Measurements from ENCODE around the gene ZNF445.
"Not testable (repeated sequence)": the region's sequence is repeated elsewhere in the genome, so short reads cannot be mapped to it uniquely, and the experiment has no call there.

Gene ZNF445

GRCh38 chr3:44474886-44475285, 2.6 kb downstream of the ZNF445 start:
- DNase-seq = not testable (repeated sequence)

- no peak for DNase-seq
Observed at GRCh38 chr3:44470430-44470829, 7.0 kb downstream of the ZNF445 start.

- DNase-seq = no peak
Observed at GRCh38 chr3:44469914-44470313, 7.6 kb downstream of the ZNF445 start.

GRCh38 chr3:44468572-44469520, 8.6 kb downstream of the ZNF445 start:
- no peak for DNase-seq

- DNase-seq = not testable (repeated sequence)
Observed at GRCh38 chr3:44468099-44468537, 9.4 kb downstream of the ZNF445 start.

GRCh38 chr3:44467241-44467640, 10.2 kb downstream of the ZNF445 start:
- no peak for DNase-seq

- not testable (repeated sequence) for DNase-seq
Observed at GRCh38 chr3:44464920-44465319, 12.6 kb downstream of the ZNF445 start.

GRCh38 chr3:44464509-44464908, 13.0 kb downstream of the ZNF445 start:
- no peak for DNase-seq

GRCh38 chr3:44460050-44460449, 17.4 kb downstream of the ZNF445 start:
- not testable (repeated sequence) for DNase-seq

GRCh38 chr3:44455318-44455717, 22.2 kb downstream of the ZNF445 start:
- DNase-seq = no peak

- DNase-seq = no peak
Observed at GRCh38 chr3:44454258-44454657, 23.2 kb downstream of the ZNF445 start.

- no peak for DNase-seq
Observed at GRCh38 chr3:44451441-44451840, 26.0 kb downstream of the ZNF445 start.

- DNase-seq = no peak
Observed at GRCh38 chr3:44446929-44447328, 30.5 kb downstream of the ZNF445 start.

GRCh38 chr3:44445786-44446185, 31.7 kb downstream of the ZNF445 start:
- no peak for DNase-seq

- DNase-seq = no peak
Observed at GRCh38 chr3:44444896-44445691, 32.4 kb downstream of the ZNF445 start.

- no peak for DNase-seq
Observed at GRCh38 chr3:44444437-44444836, 33.0 kb downstream of the ZNF445 start.

GRCh38 chr3:44442596-44443309, 34.7 kb downstream of the ZNF445 start:
- DNase-seq = no peak

- DNase-seq = peak; percentile 18
Observed at GRCh38 chr3:44439499-44440295, 37.8 kb downstream of the ZNF445 start.

- DNase-seq = no peak
Observed at GRCh38 chr3:44437800-44438199, 39.7 kb downstream of the ZNF445 start.

GRCh38 chr3:44436181-44436580, 41.3 kb downstream of the ZNF445 start:
- DNase-seq = no peak

GRCh38 chr3:44434834-44435510, 42.5 kb downstream of the ZNF445 start:
- no peak for DNase-seq

GRCh38 chr3:44430466-44430865, 47.0 kb downstream of the ZNF445 start:
- no peak for DNase-seq
